ENCODE measurements around the gene MKRN2OS.

Gene MKRN2OS

GRCh38 chr3:12516873-12517272, 28.4 kb downstream of the MKRN2OS start:
- no peak for DNase-seq (ENCODE audit: extremely low read depth in 1 of 2, low read depth in 1 of 2)

- no peak for DNase-seq (ENCODE audit: extremely low read depth in 1 of 2, low read depth in 1 of 2)
Observed at GRCh38 chr3:12515631-12516030, 29.7 kb downstream of the MKRN2OS start.

DNA sequence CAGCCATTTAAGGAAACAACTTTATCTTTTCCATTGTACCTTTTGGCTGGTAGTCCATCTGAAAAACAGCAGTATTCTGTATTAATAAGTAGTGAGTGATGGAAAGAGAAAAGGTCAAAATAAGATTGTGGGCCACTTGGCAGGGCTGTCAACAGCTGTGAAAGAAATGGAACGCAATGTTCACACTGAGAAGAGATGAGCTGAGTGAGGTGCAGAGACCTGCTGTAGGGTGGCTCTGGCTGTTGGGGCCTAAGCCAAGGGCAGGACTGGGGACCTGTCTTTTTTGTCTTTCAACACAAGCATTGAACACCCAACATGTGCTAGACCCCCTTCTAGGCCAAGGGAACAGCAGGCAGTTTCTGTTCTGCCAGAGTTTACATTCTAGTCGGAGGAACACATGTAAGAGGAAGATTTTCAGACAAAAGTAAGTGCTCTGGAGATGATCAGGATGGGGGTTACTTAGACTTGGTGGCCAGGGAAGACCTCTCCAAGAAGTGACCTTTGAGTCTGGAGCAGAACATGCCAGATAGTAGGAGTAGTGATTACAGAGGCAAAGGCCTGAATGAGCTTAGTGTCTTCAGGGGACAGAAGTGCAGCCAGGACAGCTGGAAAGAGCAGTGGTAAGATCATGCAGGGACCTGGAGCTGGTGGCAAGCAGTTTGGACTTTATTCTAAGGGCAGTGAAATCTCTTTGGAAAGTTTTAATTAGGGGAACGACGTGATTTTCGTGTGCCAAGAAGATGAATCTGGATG, 31.4 kb downstream of the MKRN2OS start:
- no peak for DNase-seq (ENCODE audit: extremely low read depth in 1 of 2, low read depth in 1 of 2)

- no peak for DNase-seq (ENCODE audit: extremely low read depth in 1 of 2, low read depth in 1 of 2)
Observed at GRCh38 chr3:12512534-12513118, 32.7 kb downstream of the MKRN2OS start.

GRCh38 chr3:12509466-12509865, 35.8 kb downstream of the MKRN2OS start:
- no peak for DNase-seq (ENCODE audit: extremely low read depth in 1 of 2, low read depth in 1 of 2)

GRCh38 chr3:12508291-12508700, 37.0 kb downstream of the MKRN2OS start:
- no peak for DNase-seq (ENCODE audit: extremely low read depth in 1 of 2, low read depth in 1 of 2)

DNA sequence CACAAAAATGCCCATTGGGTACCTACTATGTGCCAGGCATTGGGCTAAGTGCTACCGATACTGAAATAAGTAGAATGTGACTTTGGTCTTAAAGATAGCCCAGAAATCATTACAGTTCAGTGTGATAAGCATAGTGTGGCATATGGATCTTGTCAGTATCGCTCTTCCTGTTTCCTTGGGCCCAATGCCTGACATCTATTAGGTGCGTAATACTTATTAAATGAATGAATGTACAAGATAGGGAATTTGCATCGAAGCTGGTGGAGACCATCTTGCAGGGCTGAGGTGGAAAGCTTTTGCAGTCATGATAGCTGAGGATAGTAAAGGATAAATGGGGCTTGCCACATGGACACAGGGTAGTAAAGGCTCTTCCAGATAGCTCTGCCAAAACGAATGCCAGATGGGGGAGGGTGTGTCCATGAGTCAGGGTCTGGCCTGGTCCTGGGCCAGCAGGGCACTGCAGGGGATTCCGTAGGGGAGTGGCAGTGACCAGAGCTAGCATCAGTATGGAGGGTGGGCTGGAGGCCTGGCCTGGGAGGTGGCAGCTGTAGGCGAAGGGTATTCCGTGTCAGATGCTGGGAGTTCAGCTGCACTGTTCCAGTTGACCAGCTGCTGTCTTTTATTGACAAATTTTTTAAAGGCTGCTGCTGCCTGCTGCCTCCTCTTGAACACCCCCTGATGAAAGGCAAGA, 37.6 kb downstream of the MKRN2OS start:
- no peak for DNase-seq (ENCODE audit: extremely low read depth in 1 of 2, low read depth in 1 of 2)

- no peak for DNase-seq (ENCODE audit: extremely low read depth in 1 of 2, low read depth in 1 of 2)
Observed at GRCh38 chr3:12506201-12506709, 39.0 kb downstream of the MKRN2OS start.

- no peak for DNase-seq (ENCODE audit: extremely low read depth in 1 of 2, low read depth in 1 of 2)
Observed at GRCh38 chr3:12503126-12503957, 42.0 kb downstream of the MKRN2OS start.

DNA sequence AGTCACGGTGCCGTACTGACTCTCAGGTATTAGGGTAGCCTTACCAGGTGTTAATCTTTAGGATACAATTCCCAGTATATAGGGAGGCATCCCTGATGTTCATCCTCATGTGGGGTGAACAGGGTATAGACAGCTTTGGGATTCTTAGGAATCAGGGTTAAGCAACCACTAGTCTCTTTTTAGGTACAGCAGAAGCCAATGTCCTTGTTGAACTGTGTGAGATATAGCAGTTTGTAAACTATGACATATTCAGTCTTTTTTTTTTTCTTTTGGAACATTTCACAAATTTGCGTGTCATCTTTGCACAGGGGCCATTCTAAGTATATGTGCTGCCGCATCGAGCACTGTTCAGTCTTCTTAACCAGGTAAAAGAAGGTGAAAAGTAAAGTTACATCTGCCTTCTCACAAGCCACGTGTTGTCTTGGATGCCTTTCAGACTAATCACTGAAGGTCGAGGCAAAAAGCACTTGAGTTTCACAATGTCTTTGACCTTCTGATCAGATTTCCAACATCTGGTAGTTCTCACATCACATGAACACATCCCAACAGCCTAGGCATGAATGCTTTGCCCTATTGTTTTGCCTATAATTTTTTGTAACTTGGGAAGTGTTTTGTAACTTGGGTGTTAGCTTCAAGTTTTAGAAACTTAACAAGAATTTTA, 43.8 kb downstream of the MKRN2OS start:
- no peak for DNase-seq (ENCODE audit: extremely low read depth in 1 of 2, low read depth in 1 of 2)

DNA sequence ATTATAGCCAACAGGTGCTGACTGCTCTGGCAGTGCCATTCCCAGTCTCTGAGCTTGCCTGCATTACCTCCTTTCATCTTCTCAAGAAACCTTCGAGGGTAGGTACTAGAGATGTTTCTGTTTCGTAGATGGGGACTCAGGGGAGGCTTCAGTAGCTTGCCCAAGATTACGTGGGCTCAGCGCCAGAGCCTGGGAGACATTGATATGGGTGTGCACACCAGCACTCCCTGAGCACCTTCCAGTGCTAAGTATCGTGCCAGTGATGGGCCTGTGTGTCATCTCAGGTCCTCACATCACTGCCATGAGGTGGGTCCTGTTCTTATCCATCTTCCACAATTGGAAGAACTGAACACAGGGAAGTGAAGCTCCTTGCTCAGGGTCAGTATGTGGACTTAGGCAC, 45.8 kb downstream of the MKRN2OS start:
- DNase-seq (ENCODE audit: extremely low read depth in 1 of 2, low read depth in 1 of 2), result no peak

DNA sequence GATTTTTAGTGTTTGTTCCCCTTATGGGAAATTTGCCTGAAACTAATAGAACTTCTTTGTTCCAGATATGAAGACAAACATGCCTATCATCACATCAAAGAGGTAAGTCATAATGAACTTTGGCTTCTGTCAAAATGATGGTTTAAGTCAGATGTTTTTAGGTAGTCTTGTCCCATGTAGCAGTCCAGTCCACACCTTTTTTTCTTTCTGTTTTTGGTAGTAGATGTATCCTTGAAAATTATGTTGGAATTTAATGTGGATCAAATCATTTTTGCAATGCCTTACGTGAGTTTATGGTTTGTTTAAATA, 48.9 kb downstream of the MKRN2OS start:
- DNase-seq (ENCODE audit: extremely low read depth in 1 of 2, low read depth in 1 of 2), result no peak

DNA sequence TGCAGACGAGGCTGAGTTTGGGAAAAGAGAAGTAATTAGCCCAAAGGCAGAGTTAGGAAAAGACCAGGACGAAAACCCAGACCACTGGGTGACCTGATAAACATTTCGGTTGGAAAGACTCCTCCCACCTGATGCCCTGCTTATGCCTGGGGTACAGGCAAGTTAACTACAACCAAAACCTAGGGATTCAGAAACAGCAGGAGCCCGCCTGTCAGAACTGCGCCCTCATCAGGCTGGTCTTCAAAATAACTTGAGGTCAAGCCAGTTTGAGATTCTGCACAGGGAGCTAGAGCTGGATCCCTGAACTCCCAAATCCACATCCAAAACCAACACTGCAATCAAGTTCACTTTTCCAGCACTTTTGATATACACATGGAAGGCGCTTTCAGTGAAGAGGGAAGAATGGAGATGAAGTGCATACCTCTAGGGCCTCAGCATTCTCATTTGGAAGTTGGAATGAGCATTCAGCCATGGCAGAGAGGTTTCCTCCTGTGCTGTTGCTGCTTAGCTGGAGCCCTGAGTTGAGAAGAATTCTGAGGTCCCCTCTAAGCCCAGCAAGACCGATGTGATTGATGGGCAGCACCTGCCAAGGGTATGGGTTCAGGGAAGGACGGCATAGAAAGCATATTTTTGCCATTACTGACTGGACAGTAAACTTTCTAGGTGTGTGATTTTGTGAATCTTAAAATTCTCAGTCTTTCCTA, 49.4 kb downstream of the MKRN2OS start:
- no peak for DNase-seq (ENCODE audit: extremely low read depth in 1 of 2, low read depth in 1 of 2)

DNA sequence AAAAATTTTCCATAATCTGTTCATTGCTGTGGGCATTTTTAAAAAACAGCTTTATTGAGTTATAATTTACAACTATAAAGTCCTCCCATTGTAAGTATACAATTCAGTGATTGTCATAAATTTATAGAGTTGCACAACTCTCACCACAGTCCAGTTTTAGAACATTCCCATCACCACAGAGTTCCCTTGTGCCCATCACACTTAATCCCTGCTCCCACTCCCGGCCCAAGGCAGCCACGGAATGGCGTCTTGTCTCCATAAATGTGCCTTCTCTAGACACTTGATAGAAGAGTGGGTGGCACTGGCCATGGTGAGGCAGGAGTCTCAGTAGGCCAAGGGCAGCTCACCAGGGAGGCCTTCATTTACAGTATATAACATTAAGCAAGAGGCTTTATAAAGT, 54.8 kb downstream of the MKRN2OS start:
- DNase-seq (ENCODE audit: extremely low read depth in 1 of 2, low read depth in 1 of 2), result no peak

GRCh38 chr3:12489832-12490231, 55.5 kb downstream of the MKRN2OS start:
- DNase-seq (ENCODE audit: extremely low read depth in 1 of 2, low read depth in 1 of 2), result no peak

All from activated CD8-positive, alpha-beta memory T cell treated with anti-CD3 and anti-CD28 coated beads for 1 hour (primary cell).